ENCODE results near the gene SDR42E2.
A peak's percentile ranks its signal among the peaks of the same experiment; 100 is the strongest.
"Not testable (repeated sequence)": the region's sequence is repeated elsewhere in the genome, so short reads cannot be mapped to it uniquely, and the experiment has no call there.

Gene SDR42E2

DNA sequence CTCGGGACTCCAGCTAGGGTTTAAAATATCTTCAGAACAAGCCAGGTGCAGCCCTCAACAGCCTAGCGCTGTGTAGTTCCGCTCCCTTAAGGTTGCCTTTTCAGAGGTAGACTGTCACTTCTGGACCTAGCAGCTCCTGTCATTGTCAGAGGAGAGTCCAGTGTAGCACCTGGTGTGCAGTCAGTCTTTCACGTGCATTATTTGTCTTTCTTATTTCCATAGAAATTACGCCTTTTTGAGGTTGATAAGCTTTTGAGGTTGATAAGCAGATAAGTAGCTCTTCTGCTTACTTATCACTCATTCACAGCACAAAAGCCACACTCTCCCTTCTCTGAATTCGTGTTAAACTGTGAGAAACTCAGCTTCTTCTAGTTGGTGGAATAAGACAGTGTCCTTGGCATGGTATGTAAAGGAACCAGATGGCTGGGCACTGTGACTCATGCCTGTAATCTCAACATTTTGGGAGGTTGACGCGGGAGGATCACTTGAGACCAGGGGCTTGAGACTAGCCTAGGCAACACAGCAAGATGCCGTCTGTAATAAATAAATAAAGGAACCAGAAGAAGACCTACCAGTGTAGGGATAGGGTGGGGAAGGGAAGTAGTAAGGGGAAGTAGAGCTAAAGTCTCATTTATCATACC, 54.0 kb downstream of the SDR42E2 start:
- DNase-seq: peak; percentile 47

DNA sequence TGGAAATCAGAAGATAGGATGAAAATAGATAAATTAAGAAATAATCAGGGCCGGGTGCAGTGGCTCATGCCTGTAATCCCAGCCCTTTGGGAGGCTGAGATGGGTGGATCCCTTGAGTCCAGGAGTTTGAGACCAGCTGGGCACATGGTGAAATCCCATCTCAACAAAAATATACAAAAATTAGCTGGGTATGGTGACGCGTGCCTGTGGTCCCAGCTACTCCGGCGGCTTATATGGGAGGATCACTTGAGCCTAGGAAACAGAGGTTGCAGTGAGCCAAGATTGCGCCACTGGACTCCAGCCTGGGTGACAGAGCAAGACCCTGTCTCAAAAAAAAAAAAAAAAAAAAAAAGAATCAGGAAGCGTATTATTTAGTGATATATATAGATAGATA, 54.5 kb downstream of the SDR42E2 start:
- not testable (repeated sequence) for DNase-seq

DNA sequence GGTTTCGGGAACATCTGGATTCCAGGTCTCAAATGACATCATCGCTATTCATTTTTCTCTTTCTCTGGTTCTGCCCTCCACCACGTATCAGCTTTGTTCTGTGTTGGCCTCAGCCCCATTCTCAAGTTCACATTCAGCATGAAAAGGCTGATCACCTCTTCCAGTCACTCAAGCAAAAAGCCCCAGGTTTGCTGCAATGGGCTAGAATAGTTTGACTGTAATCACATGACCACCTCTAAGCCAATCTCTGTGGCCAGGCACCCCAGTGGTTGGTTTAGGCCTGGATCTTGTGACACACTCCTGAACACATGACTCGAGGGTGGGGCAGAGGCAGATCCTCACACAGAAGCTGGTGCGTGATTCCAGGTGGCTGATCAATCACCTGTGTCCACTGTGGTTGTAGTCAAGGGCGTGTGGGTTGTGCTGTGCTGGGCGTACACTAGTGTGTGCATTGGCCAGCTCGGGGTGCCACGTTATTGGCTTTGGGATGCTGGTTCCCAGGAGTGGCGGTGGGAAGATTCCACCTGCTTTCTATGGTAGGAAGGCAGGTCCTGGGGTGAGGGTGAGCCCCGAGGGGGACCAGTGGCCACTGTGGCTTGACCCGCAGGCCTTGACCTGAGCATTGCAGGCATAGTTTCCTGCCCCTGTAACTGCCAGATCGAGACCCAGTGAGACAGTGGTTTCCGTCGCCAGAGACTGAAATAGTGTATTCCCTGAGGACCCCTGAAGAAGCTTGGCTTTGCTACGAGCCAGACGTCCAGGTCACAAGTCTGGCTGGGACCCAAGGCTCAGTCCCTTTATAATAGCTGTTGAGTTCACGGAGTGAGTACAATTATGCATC, 55.8 kb downstream of the SDR42E2 start:
- no peak for DNase-seq

DNA sequence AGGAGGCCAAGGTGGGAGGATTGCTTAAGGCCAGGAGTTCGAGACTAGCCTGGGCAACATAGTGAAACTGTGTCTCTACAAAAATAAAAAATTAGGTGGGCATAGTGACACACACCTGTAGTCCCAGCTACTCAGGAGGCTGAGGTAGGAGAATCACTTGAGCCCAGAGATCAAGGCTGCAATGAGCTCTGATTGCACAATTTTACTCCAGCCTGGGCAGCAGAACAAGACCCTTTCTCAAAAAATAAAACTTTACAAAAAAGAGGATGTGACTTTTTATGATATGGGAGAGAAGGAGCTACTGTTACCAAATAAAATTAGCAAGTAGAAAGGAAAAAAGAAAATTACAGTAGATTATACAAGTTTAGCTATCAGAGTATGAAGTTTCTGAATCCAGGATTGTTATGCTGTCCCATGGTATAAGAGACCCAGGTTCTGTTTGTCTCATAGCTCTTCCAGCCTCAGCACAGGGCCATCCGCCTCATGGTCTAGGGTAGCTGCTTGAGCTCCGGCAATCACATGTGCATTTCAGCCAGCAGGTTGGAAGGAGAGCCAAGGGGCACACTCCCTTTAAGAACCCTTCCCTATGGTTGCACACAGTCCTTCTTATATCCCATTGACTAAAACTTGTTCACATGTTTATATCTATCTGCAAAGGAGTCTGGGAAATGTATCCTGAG, 57.2 kb downstream of the SDR42E2 start:
- no peak for DNase-seq

DNA sequence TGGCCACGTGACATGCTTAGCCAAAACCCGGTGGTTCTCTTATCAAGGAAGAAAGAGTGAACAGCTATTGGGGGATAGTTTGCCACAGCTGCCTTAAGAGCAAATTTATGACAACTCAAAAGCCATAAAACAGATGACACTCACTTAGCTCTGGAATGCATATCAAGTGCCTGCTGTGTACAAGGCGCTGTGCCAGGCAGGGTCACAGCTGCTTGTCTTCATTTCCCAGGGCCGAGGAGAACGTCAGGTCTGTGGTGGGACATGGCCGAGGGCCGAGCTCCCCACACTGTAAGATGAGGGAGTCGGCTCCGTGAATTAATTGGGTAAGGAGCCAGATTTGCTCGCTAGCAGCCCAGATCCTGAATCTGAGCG, 57.7 kb downstream of the SDR42E2 start:
- no peak for DNase-seq

DNA sequence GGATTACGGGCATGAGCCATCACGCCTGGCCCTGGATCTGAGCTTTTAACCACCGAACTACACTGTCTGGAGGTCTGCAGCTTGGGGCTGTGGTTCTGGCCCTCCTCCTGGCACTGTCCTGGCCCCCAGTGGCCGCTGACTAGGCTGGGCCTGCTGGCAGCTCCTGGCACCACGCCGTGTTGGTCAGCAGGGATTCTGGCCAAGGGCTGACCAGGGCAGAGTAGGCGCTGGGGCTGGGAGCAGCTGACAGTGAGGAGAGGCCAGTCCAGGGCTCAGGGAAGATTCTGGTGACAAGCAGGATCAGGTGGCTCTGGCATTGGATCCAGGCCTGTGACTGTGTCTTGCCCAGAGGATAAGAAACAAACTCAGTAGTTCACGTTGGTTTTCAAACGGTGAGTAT, 58.4 kb downstream of the SDR42E2 start:
- DNase-seq: no peak

DNA sequence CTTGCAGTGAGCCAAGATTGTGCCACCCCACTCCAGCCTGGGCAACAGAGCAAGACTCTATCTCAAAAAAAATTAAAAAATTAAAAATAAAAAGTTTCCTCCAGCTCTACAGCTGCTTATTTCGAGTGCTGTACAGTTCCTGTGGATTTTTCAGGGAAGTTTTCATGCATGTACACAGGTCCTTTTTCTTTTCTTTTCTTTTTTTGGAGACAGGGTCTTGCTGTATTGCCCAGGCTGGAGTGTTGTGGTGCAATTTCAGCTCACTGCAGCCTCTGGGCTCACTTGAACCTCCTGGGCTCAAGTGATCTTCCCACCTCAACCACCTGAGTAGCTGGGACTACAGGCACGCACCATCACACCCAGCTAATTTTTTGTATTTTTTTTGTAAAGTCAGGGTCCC, 59.7 kb downstream of the SDR42E2 start:
- DNase-seq: no peak

DNA sequence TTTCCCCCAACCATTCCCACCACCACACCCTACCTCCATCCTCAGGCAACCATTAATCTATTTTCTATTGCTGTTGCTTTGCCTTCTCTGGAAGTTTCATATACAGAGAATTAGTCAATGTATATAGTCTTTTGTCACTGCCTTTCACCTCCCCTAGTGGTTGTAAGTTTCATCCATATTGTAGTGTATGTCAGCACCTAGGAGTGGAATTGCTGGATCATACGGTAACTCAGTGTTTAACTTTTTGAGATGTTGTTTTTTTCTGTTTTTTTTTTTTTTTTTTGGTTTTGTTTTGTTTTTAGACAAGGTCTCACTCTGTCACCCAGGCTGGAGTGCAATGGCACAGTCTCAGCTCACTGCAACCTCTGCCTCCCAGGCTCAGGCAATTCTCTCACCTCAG, 60.7 kb downstream of the SDR42E2 start:
- DNase-seq: no peak

DNA sequence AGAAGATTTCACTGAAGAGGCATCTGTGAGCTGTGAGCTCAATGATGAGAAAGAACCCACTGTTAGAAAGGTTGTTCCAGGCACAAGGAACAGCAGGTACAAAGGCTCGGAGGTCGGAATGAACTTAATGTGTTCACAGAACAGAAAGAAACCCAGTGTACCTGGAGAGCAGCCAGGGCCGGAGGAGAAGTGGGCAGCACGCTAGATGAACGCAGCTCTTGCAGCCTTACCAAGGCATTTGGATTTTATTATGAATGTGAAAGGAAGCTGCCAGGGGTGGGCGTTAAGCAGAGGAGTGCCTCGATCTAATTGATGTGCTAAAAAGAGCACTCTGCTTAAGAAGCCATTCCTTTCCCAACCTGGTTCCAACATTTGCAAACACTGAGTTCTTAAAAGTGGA, 62.8 kb downstream of the SDR42E2 start:
- DNase-seq: no peak

DNA sequence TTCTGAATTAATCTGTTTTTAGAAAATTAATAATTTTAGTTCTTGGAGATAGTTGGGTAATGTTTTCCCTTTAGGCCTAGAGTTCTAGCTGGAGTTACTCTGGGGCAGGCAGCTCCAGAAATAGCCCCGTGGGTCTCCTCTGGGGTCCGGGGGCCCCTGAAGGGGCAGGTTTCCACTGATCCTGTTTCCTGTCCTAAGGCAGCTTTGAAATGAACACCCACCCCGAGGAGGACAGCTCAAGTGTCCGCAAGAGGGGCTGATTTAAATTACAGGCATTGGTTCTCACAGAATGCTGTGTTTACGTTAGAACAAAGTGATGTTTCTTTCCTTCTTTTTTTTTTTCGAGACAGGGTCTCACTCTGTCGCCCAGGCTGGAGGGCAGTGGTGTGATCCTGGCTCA, 67.6 kb downstream of the SDR42E2 start:
- no peak for DNase-seq

DNA sequence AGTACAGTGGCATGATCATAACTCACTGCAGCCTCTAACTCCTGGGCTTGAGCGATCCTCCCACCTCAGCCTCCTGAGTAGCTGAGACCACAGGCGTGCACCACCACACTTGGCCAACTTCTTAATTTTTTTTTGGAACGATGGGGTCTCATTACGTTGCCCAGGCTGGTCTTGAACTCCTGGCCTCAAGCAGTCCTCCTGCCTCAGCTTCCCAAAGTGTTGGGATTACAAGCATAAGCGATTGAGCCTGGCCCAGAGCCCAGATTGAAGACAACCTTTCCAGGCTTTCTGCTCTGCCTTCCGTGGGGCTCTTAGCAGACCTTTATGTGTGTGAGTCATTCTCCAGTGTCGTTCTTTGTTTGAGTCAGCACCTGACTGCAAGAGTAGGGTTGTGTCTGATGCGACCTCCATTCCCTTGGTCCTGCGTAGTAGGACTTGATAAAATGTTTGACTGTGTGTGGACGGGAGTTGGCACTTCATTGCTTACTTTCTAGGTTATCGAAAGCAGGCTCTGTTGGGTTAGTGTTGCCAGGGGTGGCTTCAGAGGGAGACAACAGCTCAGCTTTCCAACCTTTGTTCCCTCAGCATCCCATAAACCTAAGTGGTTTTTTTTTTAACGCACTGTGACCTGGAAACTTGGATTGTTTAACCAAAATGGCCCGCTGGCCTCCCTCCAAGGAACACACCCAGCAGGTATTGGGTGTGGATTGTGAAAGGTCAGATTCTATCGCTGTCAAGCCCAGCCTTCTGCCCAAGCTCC, 70.2 kb downstream of the SDR42E2 start:
- DNase-seq: no peak

DNA sequence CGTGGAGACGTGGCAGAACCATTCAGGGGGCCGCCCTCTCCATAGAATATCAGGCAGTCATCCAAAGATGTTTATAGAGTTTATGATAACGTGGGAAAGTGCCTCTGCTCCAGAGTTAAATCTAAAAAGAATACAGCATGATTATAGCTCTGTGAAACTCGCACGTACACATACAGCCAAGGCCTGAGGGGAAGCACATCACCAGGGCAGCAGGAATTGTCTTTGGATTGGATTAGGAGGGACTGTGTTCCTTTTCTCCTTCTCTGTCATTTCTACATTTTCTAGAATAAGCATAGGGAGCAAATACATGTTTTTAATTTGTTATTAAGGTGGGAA, 70.7 kb downstream of the SDR42E2 start:
- DNase-seq: no peak

DNA sequence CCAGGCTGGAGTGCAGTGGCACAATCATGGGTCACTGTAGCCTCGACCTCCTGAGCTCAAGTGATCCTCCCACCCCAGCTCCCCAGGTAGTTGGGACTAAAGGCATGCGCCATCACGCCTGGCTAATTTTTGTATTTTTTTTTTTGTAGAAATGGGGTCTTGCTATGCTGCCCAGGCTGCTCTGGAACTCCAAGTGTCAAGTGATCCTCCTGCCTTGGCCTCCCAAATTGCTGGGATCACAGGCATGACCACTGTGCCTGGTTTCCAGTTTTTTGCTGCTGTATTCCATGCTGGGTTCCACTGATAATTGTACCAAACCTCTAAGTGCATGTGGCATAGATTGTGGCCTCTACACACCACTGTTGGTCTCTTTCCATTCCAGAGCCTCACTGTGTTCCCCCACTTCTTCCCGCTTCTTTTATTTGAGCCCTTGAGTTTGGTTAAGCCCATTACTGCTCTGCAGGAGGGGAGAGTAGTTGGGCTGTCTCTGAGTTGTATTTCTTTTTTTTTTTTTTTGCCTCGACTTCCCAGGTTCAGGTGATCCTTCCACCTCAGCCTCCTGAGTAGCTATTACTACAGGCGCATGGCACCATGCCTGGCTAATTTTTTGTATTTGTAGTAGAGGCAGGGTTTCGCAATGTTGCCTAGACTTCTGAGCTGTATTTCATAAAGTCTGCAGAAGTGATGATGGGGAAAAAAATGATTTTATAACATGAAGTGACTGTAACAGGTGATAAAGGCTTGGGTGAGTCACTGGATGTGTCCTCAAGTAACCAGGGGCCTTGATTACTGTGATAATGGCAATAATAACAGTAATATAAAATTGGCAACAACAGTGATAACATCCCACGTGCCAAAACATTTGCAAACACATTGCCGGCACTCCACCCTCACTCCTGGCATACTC, 73.8 kb downstream of the SDR42E2 start:
- no peak for DNase-seq

DNA sequence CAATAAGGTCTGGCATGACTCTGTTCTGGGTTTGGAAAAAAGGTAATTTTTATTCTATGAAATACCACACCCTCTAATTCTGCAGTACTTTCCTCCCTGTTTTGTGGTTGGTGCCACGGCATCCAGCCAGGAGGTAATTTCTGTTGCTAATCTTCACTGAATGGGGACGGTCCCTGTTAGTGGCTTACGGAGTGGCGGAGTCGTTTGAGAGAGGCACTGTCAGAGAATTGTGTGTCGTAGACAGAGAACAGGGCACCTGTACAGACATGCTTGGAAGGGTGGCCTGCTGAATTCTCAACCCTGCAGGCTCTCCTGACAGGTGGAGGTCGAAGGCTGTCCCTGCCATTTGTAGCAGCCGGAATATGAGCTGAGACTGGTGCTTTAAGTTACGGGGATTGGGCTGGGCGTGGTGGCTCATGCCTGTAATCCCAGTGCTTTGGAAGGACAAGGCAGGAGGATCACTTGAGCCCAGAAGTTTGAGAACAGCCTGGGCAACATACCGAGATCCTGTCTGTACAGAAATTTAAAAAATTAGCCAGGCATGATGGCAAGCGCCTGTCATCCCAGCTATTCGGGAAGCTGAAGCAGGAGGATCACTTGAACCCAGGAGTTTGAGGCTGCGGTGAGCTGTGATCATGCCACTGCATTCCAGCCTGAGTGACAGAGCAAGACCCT, 77.0 kb downstream of the SDR42E2 start:
- DNase-seq: no peak

DNA sequence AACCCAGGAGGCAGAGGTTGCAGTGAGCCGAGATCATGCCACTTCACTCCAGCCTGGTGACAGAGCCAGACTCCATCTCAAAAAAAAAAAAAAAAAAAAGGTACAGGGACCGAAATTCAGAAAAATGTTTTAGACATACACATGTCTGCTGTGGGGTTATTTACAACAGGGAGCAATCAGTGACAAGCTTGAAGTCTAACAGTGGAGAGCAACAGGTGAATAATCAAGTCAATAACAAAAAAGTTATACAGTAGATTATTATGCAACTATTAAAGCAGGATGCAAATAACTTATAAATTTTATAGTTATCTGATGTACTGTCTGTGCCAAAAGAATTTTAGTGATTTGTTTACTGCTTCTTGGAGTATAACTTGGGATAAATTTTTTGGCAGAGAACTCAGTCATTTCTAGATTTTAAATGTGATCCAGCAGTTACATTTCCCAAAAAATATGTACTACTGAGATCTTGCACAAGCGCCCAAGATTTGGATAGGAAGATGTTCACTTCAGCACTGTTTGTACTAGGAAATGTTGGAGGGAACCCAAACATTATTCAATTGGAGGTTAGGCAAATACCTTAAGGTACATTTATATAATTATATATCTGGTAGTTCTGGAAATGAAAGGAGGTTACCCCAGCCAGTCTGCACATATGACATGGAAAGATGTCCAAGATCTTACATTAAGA, 77.9 kb downstream of the SDR42E2 start:
- no peak for DNase-seq
